ENCODE results near the gene BNIP1.

DNA sequence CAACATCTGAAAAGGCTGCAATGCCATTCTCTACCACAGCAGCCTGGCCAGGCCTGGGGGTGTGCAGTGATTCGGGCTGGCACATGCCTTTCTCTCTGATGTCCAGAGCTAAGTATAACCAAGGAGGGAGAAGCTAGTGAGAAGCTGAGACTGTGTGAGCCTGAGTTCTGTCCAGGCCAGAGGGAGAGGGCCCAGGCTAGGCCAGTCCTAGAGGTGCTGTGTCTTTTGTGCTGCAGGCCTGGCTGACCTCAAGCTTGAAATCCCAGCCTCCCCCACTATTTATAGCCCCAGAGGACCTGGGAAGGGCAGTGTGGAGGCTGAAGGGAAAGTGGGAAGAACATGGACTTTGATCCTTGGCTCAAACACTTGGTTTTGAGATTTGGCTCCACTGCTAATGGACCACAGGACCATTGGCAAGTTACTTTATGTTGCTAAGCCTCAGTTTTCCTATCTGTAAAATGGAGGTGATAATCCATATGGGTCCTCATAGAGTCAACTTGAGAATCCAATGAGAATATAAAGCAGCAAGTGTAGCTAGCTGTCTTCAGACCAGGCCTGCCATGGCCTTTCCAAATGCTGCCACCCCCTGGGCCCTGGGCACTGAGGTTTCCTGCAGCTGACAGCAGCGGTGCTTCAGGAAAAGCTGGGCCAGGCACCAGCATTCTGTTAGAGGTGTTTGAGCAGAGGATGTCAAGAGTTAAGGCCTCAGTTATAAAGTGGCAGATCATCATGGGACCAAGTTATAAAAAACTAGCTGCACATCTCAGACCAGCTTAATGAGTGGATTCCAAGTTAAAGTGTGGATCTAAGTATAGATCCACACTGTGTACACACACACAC, 21.1 kb downstream of the BNIP1 start:
- TF ChIP-seq, protein P1, sequence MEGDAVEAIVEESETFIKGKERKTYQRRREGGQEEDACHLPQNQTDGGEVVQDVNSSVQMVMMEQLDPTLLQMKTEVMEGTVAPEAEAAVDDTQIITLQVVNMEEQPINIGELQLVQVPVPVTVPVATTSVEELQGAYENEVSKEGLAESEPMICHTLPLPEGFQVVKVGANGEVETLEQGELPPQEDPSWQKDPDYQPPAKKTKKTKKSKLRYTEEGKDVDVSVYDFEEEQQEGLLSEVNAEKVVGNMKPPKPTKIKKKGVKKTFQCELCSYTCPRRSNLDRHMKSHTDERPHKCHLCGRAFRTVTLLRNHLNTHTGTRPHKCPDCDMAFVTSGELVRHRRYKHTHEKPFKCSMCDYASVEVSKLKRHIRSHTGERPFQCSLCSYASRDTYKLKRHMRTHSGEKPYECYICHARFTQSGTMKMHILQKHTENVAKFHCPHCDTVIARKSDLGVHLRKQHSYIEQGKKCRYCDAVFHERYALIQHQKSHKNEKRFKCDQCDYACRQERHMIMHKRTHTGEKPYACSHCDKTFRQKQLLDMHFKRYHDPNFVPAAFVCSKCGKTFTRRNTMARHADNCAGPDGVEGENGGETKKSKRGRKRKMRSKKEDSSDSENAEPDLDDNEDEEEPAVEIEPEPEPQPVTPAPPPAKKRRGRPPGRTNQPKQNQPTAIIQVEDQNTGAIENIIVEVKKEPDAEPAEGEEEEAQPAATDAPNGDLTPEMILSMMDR (conservative IDR thresholded peaks at IDR 0.05; ENCODE audit: low read length): no peak
- no peak for TF ChIP-seq EZH2phosphoT487 (IDR thresholded peaks at IDR 0.05; ENCODE audit: borderline replicate concordance)
